OCI-LY3 (cell line): ENCODE measurements around the gene MYRF.

Experiments
- H2AFZ ChIP-seq: fragments of 200-600, 300-600 bp; shearing (Covaris generic); 2 replicates; pipeline ENCODE4 v1.6.0; 2014; ENCODE audit warnings: antibody characterized with exemption, low read depth, low read length
- H3K27ac ChIP-seq: fragments of 200-600, 300-600 bp; sonication (generic); 2 replicates; pipeline ENCODE4 v1.5.1; 2014; ENCODE audit warnings: mild to moderate bottlenecking, low read length, moderate library complexity, mixed read lengths
- H3K27me3 ChIP-seq: fragments of 200-600, 300-600 bp; sonication (generic); 2 replicates; pipeline ENCODE4 v1.6.1; 2014; ENCODE audit warnings: low read depth, low read length, mixed read lengths
- H3K36me3 ChIP-seq: fragments of 200-600, 300-600 bp; sonication (generic); replicated peaks from 2 replicates; pipeline ENCODE3; 2014; ENCODE audit warnings: low read depth, low read length, mixed read lengths
- H3K4me1 ChIP-seq: fragments of 300-600, 200-600 bp; sonication (generic); 2 replicates; pipeline ENCODE4 v1.6.1; 2014; ENCODE audit warnings: low read length, mixed read lengths
- H3K4me2 ChIP-seq: fragments of 200-600, 300-600 bp; sonication (generic); 2 replicates; pipeline ENCODE4 v1.6.1; 2014; ENCODE audit warnings: low read length, mixed read lengths
- H3K4me3 ChIP-seq: fragments of 300-600, 200-600 bp; sonication (generic); 2 replicates; pipeline ENCODE4 v1.5.1; 2014; ENCODE audit warnings: antibody characterized with exemption, mild to moderate bottlenecking, low read length, moderate library complexity
- H3K79me2 ChIP-seq: fragments of 300-600, 200-600 bp; shearing (Covaris generic); 2 replicates; pipeline ENCODE4 v1.6.1; 2014; ENCODE audit warnings: mild to moderate bottlenecking, low read length, mixed read lengths
- H3K9ac ChIP-seq: fragments of 300-600, 200-600 bp; shearing (Covaris generic); 2 replicates; pipeline ENCODE4 v1.6.0; 2014; ENCODE audit warnings: mild to moderate bottlenecking, low read length, moderate library complexity
- H3K9me3 ChIP-seq: fragments of 200-600, 300-600 bp; shearing (Covaris generic); 2 replicates; pipeline ENCODE4 v1.6.1; 2014; ENCODE audit warnings: low read length, mixed read lengths; ENCODE audit not compliant: insufficient read depth
- H4K20me1 ChIP-seq: fragments of 200-600, 300-600 bp; sonication (generic); 2 replicates; pipeline ENCODE4 v1.6.1; 2016; ENCODE audit warnings: low read length, mixed read lengths; ENCODE audit not compliant: insufficient read depth
- CTCF ChIP-seq: fragments of 200-600, 300-600 bp; sonication (generic); IDR thresholded peaks from 2 replicates; pipeline ENCODE4 v1.5.1; 2014; ENCODE audit warnings: antibody characterized with exemption, low read length, low read depth
- EZH2phosphoT487 ChIP-seq: fragments of 200-600 bp; shearing (Covaris generic); IDR thresholded peaks from 2 replicates; pipeline ENCODE4 v1.6.1; 2018; ENCODE audit warnings: antibody characterized with exemption, mixed run types, low read depth

MYRF gene

GRCh38 chr11:61735391-61735790, 17.0 kb upstream of the MYRF start:
- Histone ChIP-seq H3K79me2 (no peaks in the 10 kb centered on the region), H3K36me3 (no peaks in the 10 kb centered on the region), H3K9ac (no peak overlapping the region), H4K20me1 (no peaks in the 10 kb centered on the region), H3K27me3 (peaks cover 16% of the 10 kb centered on the region), H3K27ac (no peak overlapping the region), H2AFZ (no peak overlapping the region), H3K4me1 (peaks cover 4% of the 10 kb centered on the region; the same call in 1 of the 2 replicates), H3K9me3 (no peaks in the 10 kb centered on the region), H3K4me2 (no peak overlapping the region), H3K4me3 (no peak overlapping the region)
- TF ChIP-seq CTCF (no peak), EZH2phosphoT487 (no peak)

GRCh38 chr11:61736310-61736709, 16.1 kb upstream of the MYRF start:
- H3K9me3 ChIP-seq, result no peaks in the 10 kb centered on the region
- H3K9ac ChIP-seq, result no peak overlapping the region
- H2AFZ ChIP-seq, result no peak overlapping the region
- no peaks in the 10 kb centered on the region for H3K79me2 ChIP-seq
- H3K36me3 ChIP-seq, result no peaks in the 10 kb centered on the region
- no peaks in the 10 kb centered on the region for H4K20me1 ChIP-seq
- H3K27me3 ChIP-seq, result peaks cover 16% of the 10 kb centered on the region
- no peak overlapping the region for H3K27ac ChIP-seq
- no peak overlapping the region for H3K4me2 ChIP-seq
- no peak overlapping the region for H3K4me3 ChIP-seq
- H3K4me1 ChIP-seq, result peaks cover 4% of the 10 kb centered on the region; the same call in 1 of the 2 replicates
- TF ChIP-seq EZH2phosphoT487 (no peak), CTCF (no peak)

GRCh38 chr11:61737131-61737530, 15.3 kb upstream of the MYRF start:
- H3K4me1 ChIP-seq, result peaks cover 4% of the 10 kb centered on the region; the same call in 1 of the 2 replicates
- H3K4me3 ChIP-seq, result no peak overlapping the region
- H3K79me2 ChIP-seq, result no peaks in the 10 kb centered on the region
- no peak overlapping the region for H3K27ac ChIP-seq
- H4K20me1 ChIP-seq, result no peaks in the 10 kb centered on the region
- no peak for TF ChIP-seq EZH2phosphoT487
- peak; percentile 24; the same call in 1 of the 2 replicates for TF ChIP-seq CTCF
- no peaks in the 10 kb centered on the region for H3K9me3 ChIP-seq
- H3K27me3 ChIP-seq, result peaks cover 16% of the 10 kb centered on the region
- H3K9ac ChIP-seq, result no peak overlapping the region
- no peaks in the 10 kb centered on the region for H3K36me3 ChIP-seq
- no peak overlapping the region for H2AFZ ChIP-seq
- no peak overlapping the region for H3K4me2 ChIP-seq

- H3K79me2 ChIP-seq, result no peaks in the 10 kb centered on the region
- H3K36me3 ChIP-seq, result no peaks in the 10 kb centered on the region
- H3K9ac ChIP-seq, result no peak overlapping the region
Observed at GRCh38 chr11:61737636-61738386, 14.6 kb upstream of the MYRF start.

More at GRCh38 chr11:61737636-61738386, 14.6 kb upstream of the MYRF start:
- TF ChIP-seq CTCF, result peak; percentile 10; the same call in 1 of the 2 replicates
- TF ChIP-seq EZH2phosphoT487, result no peak
- H3K4me1 ChIP-seq, result peaks cover 4% of the 10 kb centered on the region; the same call in 1 of the 2 replicates
- H3K27ac ChIP-seq, result no peak overlapping the region
- no peak overlapping the region for H3K4me3 ChIP-seq
- no peak overlapping the region for H3K4me2 ChIP-seq
- H4K20me1 ChIP-seq, result no peaks in the 10 kb centered on the region
- H3K27me3 ChIP-seq, result peaks cover 16% of the 10 kb centered on the region
- no peak overlapping the region for H2AFZ ChIP-seq
- H3K9me3 ChIP-seq, result no peaks in the 10 kb centered on the region
